T47D (cell line): ENCODE data around the gene TFEB.

ENCODE experiments used
- DNase-seq, 2 experiments: peaks; one replicate each; pipeline versions ENCODE4 v3.0.0 to v3.0.0-alpha.2; 2011 to 2012; ENCODE audit warnings: low read depth in 1 of 2, low spot score in 1 of 2
- JUND ChIP-seq: IDR thresholded peaks from 2 replicates; pipeline ENCODE4 v1.6.1; 2012; ENCODE audit warnings: low read depth
- in situ Hi-C: cut with HindIII; loops from 2 replicates; pipeline ENCODE4 v1.10.0; 2016; ENCODE audit warnings: low sequenced_read_pairs, low pct_unique_long_range_greater_than_20kb

Gene TFEB

GRCh38 chr6:41741625-41742490 lies 6.5 kb upstream of the TFEB start:
- TF ChIP-seq JUND, result no peak
- DNase-seq, result no peak
- in situ Hi-C loops, result no loop called here

GRCh38 chr6:41740366-41741162 lies 5.2 kb upstream of the TFEB start:
- DNase-seq, result no peak
- in situ Hi-C loops, result no loop called here
- no peak for TF ChIP-seq JUND

DNA sequence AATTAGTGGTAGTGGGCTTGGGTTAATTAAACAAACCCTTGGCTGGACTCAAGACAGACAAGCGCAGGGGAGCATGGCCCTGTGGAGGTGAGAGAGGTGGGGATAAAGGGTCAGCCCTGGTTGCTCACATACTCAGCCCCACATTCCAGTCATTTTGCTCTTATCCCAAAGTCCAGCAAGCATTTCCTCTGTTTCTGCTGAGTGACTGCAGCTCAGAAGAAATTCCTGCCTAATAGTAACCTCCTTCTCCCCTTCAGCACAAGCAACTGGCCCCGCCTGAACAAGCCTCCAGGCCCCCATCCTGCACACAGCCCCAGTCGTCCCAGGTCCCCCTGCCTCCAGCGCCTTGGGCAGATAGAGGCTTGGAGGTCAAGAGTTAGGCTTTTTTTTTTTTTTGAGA lies 3.6 kb upstream of the TFEB start:
- no peak for DNase-seq
- in situ Hi-C loops, result no loop called here
- TF ChIP-seq JUND, result no peak

GRCh38 chr6:41737591-41738130 lies 2.3 kb upstream of the TFEB start:
- DNase-seq, result no peak
- in situ Hi-C loops, result no loop called here
- TF ChIP-seq JUND, result no peak

- no peak for TF ChIP-seq JUND
Measured at GRCh38 chr6:41736800-41737555, 1.6 kb upstream of the TFEB start.

GRCh38 chr6:41736186-41736733 lies 852 bp upstream of the TFEB start:
- peak in 1 of 2 experiments; percentile 63 for DNase-seq
- in situ Hi-C loops, result no loop called here
- TF ChIP-seq JUND, result no peak

More at GRCh38 chr6:41736800-41737555, 1.6 kb upstream of the TFEB start:
- no peak for DNase-seq
- in situ Hi-C loops, result no loop called here

GRCh38 chr6:41734666-41735426 lies 562 bp downstream of the TFEB start:
- DNase-seq, result peak; percentile 59 to 78
- in situ Hi-C loops, result no loop called here
- TF ChIP-seq JUND, result no peak

- in situ Hi-C loops, result no loop called here
- DNase-seq, result peak; percentile 79 to 82
- no peak for TF ChIP-seq JUND
Measured at GRCh38 chr6:41733707-41734665, 1.4 kb downstream of the TFEB start.

DNA sequence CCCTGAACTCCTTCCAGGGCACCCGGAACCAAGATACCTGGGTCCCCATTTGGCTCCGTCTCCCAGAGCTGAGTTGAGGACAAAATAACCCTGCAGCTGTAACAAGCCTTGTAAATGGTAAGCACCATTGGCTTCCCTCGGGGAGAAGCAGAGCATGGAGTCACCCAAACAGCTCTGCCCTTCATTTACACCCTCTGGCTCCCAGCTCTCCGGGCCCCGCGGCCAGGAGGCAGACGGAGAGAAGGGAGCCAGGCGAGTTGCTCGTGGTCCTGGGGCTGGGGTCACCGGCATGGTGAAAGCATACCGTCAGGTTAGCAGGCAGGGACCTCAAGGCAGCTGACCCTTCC lies 2.1 kb downstream of the TFEB start:
- in situ Hi-C loops, result no loop called here
- DNase-seq, result no peak
- no peak for TF ChIP-seq JUND

DNA sequence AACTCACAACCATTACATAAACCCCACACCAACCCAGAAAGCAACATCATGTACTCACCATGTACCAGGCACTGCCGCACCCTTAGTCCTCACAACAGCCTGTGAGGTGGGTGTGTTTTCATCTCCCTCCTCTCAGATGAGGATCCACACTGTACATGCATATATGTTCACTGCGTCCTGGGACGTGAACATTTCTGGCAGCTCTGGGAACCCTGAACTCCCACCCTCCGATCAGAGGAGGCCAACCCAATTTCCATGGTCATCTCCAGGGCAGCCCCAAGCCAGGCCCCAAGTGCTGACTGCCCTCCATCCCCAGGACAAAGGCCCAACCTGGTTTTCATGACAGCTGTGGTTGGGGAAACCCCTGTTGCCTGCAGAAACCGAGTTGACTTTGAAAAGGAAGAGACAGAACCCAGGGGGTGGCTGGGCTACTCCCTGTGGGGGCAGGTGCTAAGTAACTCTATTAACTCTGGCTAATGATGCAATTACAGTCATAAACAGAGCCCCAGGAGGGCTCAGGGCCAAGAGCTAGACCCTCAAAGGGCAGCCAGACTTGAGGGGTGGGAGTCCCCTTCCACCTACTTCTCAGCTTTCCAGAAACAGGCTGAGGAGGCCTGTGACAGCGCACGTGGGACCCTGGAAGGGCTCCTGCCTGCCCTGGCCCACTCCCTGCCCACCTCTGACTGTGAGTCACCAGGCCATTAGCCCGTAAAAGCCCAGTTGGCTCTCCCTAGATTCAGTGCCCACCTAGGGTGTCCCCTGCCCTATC lies 2.6 kb downstream of the TFEB start:
- in situ Hi-C loops, result no loop called here
- no peak for DNase-seq
- TF ChIP-seq JUND, result no peak
